GM12878 (cell line): ENCODE data around the gene ZNF626. TPM values are rescaled to one million over a fixed set of nuclear protein-coding genes. Genes with fewer than 3 reads are reported as not detected.

Source experiments
- ATAC-seq: fragments of 200-7000 bp; cut with Tn5 transposase; 3 replicates; pipeline ENCODE4 v1.9.1; 2020; ENCODE audit warnings: mild to moderate bottlenecking, moderate library complexity
- Bru-seq: library from RNA; stranded (reverse); fragments of 400-500 nt; gene quantifications from one replicate; lab custom pipeline; 2021; lab: Mats Ljungman, UMichigan
- BruChase-seq, 2 experiments: library from RNA; stranded (reverse); fragments of 400-500 nt; gene quantifications; one replicate each; lab custom pipeline; 2021; lab: Mats Ljungman, UMichigan
- BruUV-seq: library from RNA; stranded (reverse); fragments of 400-500 nt; replicated peaks from 2 replicates; lab custom pipeline; 2021; lab: Mats Ljungman, UMichigan
- CTCF ChIA-PET: fragments of 300-600 bp; sonication (Branson Sonifier 250); formaldehyde crosslinking; extraction: SDS; loops from one replicate; lab custom pipeline; 2021; ENCODE audit warnings: inconsistent platforms; lab: Yijun Ruan, JAX
- POLR2A ChIA-PET: fragments of 350-600 bp; formaldehyde crosslinking; extraction: SDS; loops from one replicate; lab custom pipeline; 2021; ENCODE audit warnings: inconsistent platforms; lab: Charles Lee
- RAD21 ChIA-PET: fragments of 300-600 bp; sonication (Branson Sonifier 250); formaldehyde crosslinking; loops from one replicate; lab custom pipeline; 2023; ENCODE audit warnings: antibody characterized with exemption; ENCODE audit not compliant: unreplicated experiment; lab: Charles Lee
- SMC1A ChIA-PET: fragments of 300-600 bp; sonication (Branson Sonifier 250); formaldehyde crosslinking; loops from one replicate; lab custom pipeline; 2023; ENCODE audit not compliant: unreplicated experiment, uncharacterized antibody; lab: Charles Lee
- DNase-seq: peaks from one replicate; pipeline ENCODE4 v3.0.0-alpha.2; 2011; ENCODE audit warnings: low read depth, low spot score
- FAIRE-seq: peaks from 3 replicates; lab custom pipeline; 2011; peaks lifted over from hg19 to GRCh38; lab: Jason Lieb, UNC
- H2AFZ ChIP-seq: 2 replicates; pipeline ENCODE4 v1.6.0; 2011; ENCODE audit warnings: low read depth, low read length, control low read depth; ENCODE audit not compliant: control insufficient read depth
- H3K27ac ChIP-seq: 2 replicates; pipeline ENCODE4 v1.5.1; 2011; ENCODE audit warnings: control low read depth; ENCODE audit not compliant: control insufficient read depth, insufficient read depth
- H3K27me3 ChIP-seq, 2 experiments: replicated peaks in 1 of 2; 2 replicates each; pipeline versions ENCODE4 v1.6.0 to v1.6.1; 2011; ENCODE audit warnings: low read length in 1 of 2; ENCODE audit not compliant: control insufficient read depth in 2 of 2, insufficient read depth in 2 of 2
- H3K36me3 ChIP-seq, 2 experiments: 2 replicates each; pipeline ENCODE4 v1.5.1; 2011; ENCODE audit warnings: low read length in 1 of 2; ENCODE audit not compliant: control insufficient read depth in 2 of 2, insufficient read depth in 2 of 2
- H3K4me1 ChIP-seq: 2 replicates; pipeline ENCODE4 v1.6.1; 2011; ENCODE audit warnings: mild to moderate bottlenecking, low read length, moderate library complexity, mixed read lengths; ENCODE audit not compliant: control insufficient read depth, insufficient read depth
- H3K4me2 ChIP-seq: 2 replicates; pipeline ENCODE4 v1.6.0; 2011; ENCODE audit warnings: control low read depth; ENCODE audit not compliant: control insufficient read depth, insufficient read depth
- H3K4me3 ChIP-seq: fragments of 200-600 bp; sonication (generic); 2 replicates; pipeline ENCODE4 v1.5.1; 2016
- H3K79me2 ChIP-seq: 2 replicates; pipeline ENCODE4 v1.6.0; 2011; ENCODE audit warnings: low read length; ENCODE audit not compliant: control insufficient read depth, insufficient read depth
- H3K9ac ChIP-seq: 2 replicates; pipeline ENCODE4 v1.8.0; 2011; ENCODE audit warnings: low read length, control low read depth, mixed read lengths; ENCODE audit not compliant: control insufficient read depth, insufficient read depth
- H3K9me3 ChIP-seq: replicated peaks from 3 replicates; pipeline ENCODE4 v1.5.1; 2011; ENCODE audit warnings: mild to moderate bottlenecking, low read length; ENCODE audit not compliant: control insufficient read depth, insufficient read depth
- H4K20me1 ChIP-seq: 2 replicates; pipeline ENCODE4 v1.6.0; 2011; ENCODE audit not compliant: control insufficient read depth, insufficient read depth
- ATF7 ChIP-seq: fragments of 450-650 bp; IDR thresholded peaks from 2 replicates; pipeline ENCODE4 v1.6.1; 2016; ENCODE audit warnings: low read depth, mild to moderate bottlenecking
- CBX3 ChIP-seq: fragments of 200-600 bp; sonication (generic); IDR thresholded peaks from 2 replicates; pipeline ENCODE4 v1.6.1; 2016; ENCODE audit warnings: low read depth, borderline replicate concordance
- CHD1 ChIP-seq: IDR thresholded peaks from 2 replicates; pipeline ENCODE4 v1.6.1; 2012; ENCODE audit warnings: low read depth, low read length, improper control_type of control experiment
- CREB1 ChIP-seq: IDR thresholded peaks from 2 replicates; pipeline ENCODE4 v1.6.1; 2012; ENCODE audit warnings: low read depth, mild to moderate bottlenecking, inconsistent platforms
- FOXM1 ChIP-seq: IDR thresholded peaks from 2 replicates; pipeline ENCODE4 v1.6.1; 2012; ENCODE audit warnings: low read depth, mild to moderate bottlenecking, inconsistent platforms, low read length, moderate library complexity
- JUNB ChIP-seq: IDR thresholded peaks from 2 replicates; pipeline ENCODE4 v1.6.1; 2016; ENCODE audit warnings: antibody characterized with exemption, mild to moderate bottlenecking
- KAT2A ChIP-seq: conservative IDR thresholded peaks from 2 replicates; pipeline ENCODE4 v1.6.1; 2011; ENCODE audit warnings: low read depth, low read length; ENCODE audit not compliant: control insufficient read depth
- MEF2B ChIP-seq: fragments of 450-650 bp; IDR thresholded peaks from 2 replicates; pipeline ENCODE4 v1.6.1; 2018; ENCODE audit warnings: mild to moderate bottlenecking, moderate library complexity; ENCODE audit not compliant: partially characterized antibody, poor library complexity, severe bottlenecking
- MTA2 ChIP-seq: fragments of 450-650 bp; IDR thresholded peaks from 2 replicates; pipeline ENCODE4 v1.6.1; 2016; ENCODE audit warnings: low read depth, mild to moderate bottlenecking, moderate library complexity
- NFYB ChIP-seq: IDR thresholded peaks from 2 replicates; pipeline ENCODE4 v1.6.1; 2011; ENCODE audit warnings: low read depth, mild to moderate bottlenecking, low read length, improper control_type of control experiment, moderate library complexity; ENCODE audit not compliant: insufficient read depth
- NRF1 ChIP-seq: conservative IDR thresholded peaks from 2 replicates; pipeline ENCODE4 v1.6.1; 2011; ENCODE audit warnings: mild to moderate bottlenecking, low read depth, low read length, improper control_type of control experiment
- PKNOX1 ChIP-seq: fragments of 450-650 bp; IDR thresholded peaks from 2 replicates; pipeline ENCODE4 v1.6.1; 2016; ENCODE audit warnings: mild to moderate bottlenecking
- POLR2AphosphoS5 ChIP-seq: IDR thresholded peaks from 2 replicates; pipeline ENCODE4 v1.6.1; 2011; ENCODE audit warnings: mild to moderate bottlenecking, low read length, inconsistent platforms
- RFX5 ChIP-seq: IDR thresholded peaks from 2 replicates; pipeline ENCODE4 v1.6.1; 2011; ENCODE audit warnings: low read depth, low read length, improper control_type of control experiment
- SMAD5 ChIP-seq: IDR thresholded peaks from 2 replicates; pipeline ENCODE4 v1.6.1; 2016; ENCODE audit warnings: antibody characterized with exemption, low read depth
- SMC3 ChIP-seq: IDR thresholded peaks from 2 replicates; pipeline ENCODE4 v1.6.1; 2011; ENCODE audit warnings: low read length, improper control_type of control experiment, borderline replicate concordance
- SP1 ChIP-seq: IDR thresholded peaks from one replicate; pipeline ENCODE4 v1.6.1; 2011; ENCODE audit warnings: low read depth, low read length
- SUPT20H ChIP-seq: IDR thresholded peaks from 2 replicates; pipeline ENCODE4 v1.6.1; 2011; ENCODE audit warnings: low read depth, mild to moderate bottlenecking, low read length, moderate library complexity, borderline replicate concordance; ENCODE audit not compliant: control insufficient read depth
- SUZ12 ChIP-seq: fragments of 200-600 bp; sonication (generic); IDR thresholded peaks from one replicate; pipeline ENCODE4 v1.6.1; 2018; ENCODE audit warnings: antibody characterized with exemption, mild to moderate bottlenecking; ENCODE audit not compliant: unreplicated experiment
- TAF1 ChIP-seq: IDR thresholded peaks from 2 replicates; pipeline ENCODE4 v1.6.1; 2011; ENCODE audit warnings: mild to moderate bottlenecking, low read depth, low read length, borderline replicate concordance
- YBX1 ChIP-seq: fragments of 450-650 bp; IDR thresholded peaks from 2 replicates; pipeline ENCODE4 v1.6.1; 2016; ENCODE audit warnings: antibody characterized with exemption
- ZNF217 ChIP-seq: fragments of 450-650 bp; IDR thresholded peaks from 2 replicates; pipeline ENCODE4 v1.6.1; 2017; ENCODE audit warnings: antibody characterized with exemption, mild to moderate bottlenecking
- ZZZ3 ChIP-seq: IDR thresholded peaks from 2 replicates; pipeline ENCODE4 v1.6.1; 2011; ENCODE audit warnings: low read depth; ENCODE audit not compliant: control insufficient read depth, insufficient read length
- WGBS: methylation state at CpG from one replicate; pipeline ENCODE4 v1.1.6; 2016; ENCODE audit warnings: low lambda C conversion rate; ENCODE audit not compliant: insufficient replicate concordance, insufficient coverage; ENCODE audit errors: missing lambda C conversion rate; 5-methylcytosine and 5-hydroxymethylcytosine counted together
- in situ Hi-C: fragments of 300-500 bp; cut with MboI; formaldehyde crosslinking; loops from 9 replicates; pipeline ENCODE4 v1.14.3; 2018; ENCODE audit warnings: mixed read lengths
- intact Hi-C: fragments of 100-400 bp; cut with micrococcal nuclease; formaldehyde crosslinking; loops from one replicate; pipeline ENCODE4 v1.14.2; 2022; ENCODE audit not compliant: unreplicated experiment
- long read RNA-seq, 2 experiments: library from polyadenylated mRNA; unstranded; transcript quantifications; one replicate each; pipeline ENCODE4 v2.0.0, GENCODE V29; 2019 to 2020
- polyA minus RNA-seq, 3 experiments: library from RNA; depleted of rRNA, polyadenylated mRNA; stranded (reverse); fragments of >200 nt; gene quantifications; 2 replicates each; pipeline ENCODE4 v1.2.3, GENCODE V29; 2011
- polyA plus RNA-seq, 11 experiments: library from polyadenylated mRNA; depleted of rRNA in 4 of 11; unstranded in 6 of 11; stranded (reverse) in 5 of 11; fragments of >200 nt; fragmentation: Nextera tagmentation in 4 of 11; fragmentation: Illumina TruSeq in 1 of 11; extraction: Ambion mirVana in 4 of 11; extraction: Trizol in 1 of 11; gene quantifications; 1 replicate in 1 of 11; 2 replicates in 10 of 11; pipeline versions ENCODE4 v1.2.1 to v1.2.3, GENCODE V29; 2011 to 2016; ENCODE audit warnings: inconsistent platforms in 2 of 11, missing spikeins in 2 of 11, low read depth in 1 of 11
- total RNA-seq, 4 experiments: library from RNA; depleted of rRNA in 3 of 4; stranded (reverse); fragments of >200 nt in 3 of 4; fragmentation: Illumina TruSeq in 1 of 4; extraction: Trizol in 1 of 4; gene quantifications; 2 replicates each; pipeline versions ENCODE4 v1.2.1 to v1.2.3, GENCODE V29; 2013 to 2021

Gene ZNF626
- total RNA-seq (2013; cell fraction: nucleolus; rRNA removed): 3.6 and 4.5 TPM in 2 replicates
- total RNA-seq (2014; rRNA removed) (1.7 and 2.0 TPM in 2 replicates), total RNA-seq (2014; rRNA removed; fragmentation: Illumina TruSeq; extraction: Trizol) (1.7 and 1.8 TPM in 2 replicates), total RNA-seq (2021) (2.2 TPM in 2 replicates), polyA plus RNA-seq (2011; rRNA removed) (1.4 and 3.7 TPM in 2 replicates), polyA plus RNA-seq (2014; fragmentation: Illumina TruSeq; extraction: Trizol) (1.1 and 1.4 TPM in 2 replicates), polyA plus RNA-seq (2014; fragmentation: Nextera tagmentation; extraction: Ambion mirVana) (1 to 10 TPM; 2.1 to 3.7 TPM), polyA plus RNA-seq (2014; rRNA removed) (0.80 and 1.2 TPM in 2 replicates), polyA plus RNA-seq (2016; fragmentation: Nextera tagmentation; extraction: Ambion mirVana) (1 to 10 TPM; 2.0 to 2.3 TPM), polyA minus RNA-seq (2011; rRNA and poly(A)+ RNA removed) (0.37 and 0.67 TPM in 2 replicates), Bru-seq, nascent RNA (percentile 21 among the genes with signal in this experiment), BruChase-seq, experiment 1, labeled RNA remaining after a 6-hour chase (percentile 27 among the genes with signal in this experiment), BruChase-seq, experiment 2, labeled RNA remaining after a 2-hour chase (percentile 31 among the genes with signal in this experiment)
- 1.2 TPM for polyA plus RNA-seq (2011; ENCODE audit: low read depth)
- polyA plus RNA-seq (2011; cell fraction: cytosol; rRNA removed): 0.38 and 0.40 TPM in 2 replicates
- polyA plus RNA-seq (2011; cell fraction: nucleus; rRNA removed): 0.22 and 0.33 TPM in 2 replicates
- 1.00 and 1.7 TPM in 2 replicates for polyA plus RNA-seq (2012)
- polyA minus RNA-seq (2011; cell fraction: cytosol; rRNA and poly(A)+ RNA removed): 0.27 and 0.31 TPM in 2 replicates
- polyA minus RNA-seq (2011; cell fraction: nucleus; rRNA and poly(A)+ RNA removed): 0.24 and 0.48 TPM in 2 replicates
- long read RNA-seq, experiment 1: 0 reads
- long read RNA-seq, experiment 2, partial matches to known transcripts: 0 of 3 reads
- long read RNA-seq, experiment 2, other reads (novel, unspliced or antisense): 0 of 3 reads

GRCh38 chr19:20661150-20661819 is at the start of gene ZNF626:
TSS of gene ZNF626 (minus strand) at chr19:20661571. CDS start at chr19:20661446, 125 bp downstream.
- CTCF ChIA-PET: no interaction called here
- in situ Hi-C loops (no loop called here), intact Hi-C loops (no loop called here)
- BruUV-seq: no TSS peak
- ATAC-seq (peak; percentile 31; the same call in 2 of the 3 replicates), FAIRE-seq (no peak), DNase-seq (no peak)
- SMC1A ChIA-PET: no interaction called here
- Histone ChIP-seq H3K79me2 (no peaks in the 10 kb centered on the region), H3K4me1 (no peaks in the 10 kb centered on the region), H3K4me3 (no peak within 1 kb of the TSS), H4K20me1 (no peaks in the 10 kb centered on the region), H3K27ac (no peak within 1 kb of the TSS), H3K4me2 (no peak within 1 kb of the TSS), H3K9ac (peak within 1 kb of the TSS; percentile 35; the same call in 1 of the 2 replicates), H3K36me3 (no peaks in the 10 kb centered on the region), H2AFZ (peak within 1 kb of the TSS; percentile 23; the same call in 1 of the 2 replicates), H3K9me3 (peaks cover 3% of the 10 kb centered on the region; the same call in 1 of the 3 replicates), H3K27me3 (no peaks in the 10 kb centered on the region)
- WGBS: 11% methylated on average over 25 of the region's 25 CpGs
- RAD21 ChIA-PET: no interaction called here
- POLR2A ChIA-PET: no interaction called here
- TF ChIP-seq CHD1 (no peak), CBX3 (no peak), NFYB (peak; percentile 78), YBX1 (no peak), ZZZ3 (no peak), SMAD5 (no peak), POLR2AphosphoS5 (0 out of 2 replicates have a peak, but pooled peaks have one; percentile 35), JUNB (no peak), ZNF217 (no peak), MTA2 (no peak), CREB1 (no peak), PKNOX1 (peak; percentile 95), SMC3 (no peak), NRF1 (no peak), KAT2A (no peak), SUPT20H (no peak), RFX5 (no peak), TAF1 (peak; percentile 51; the same call in 1 of the 2 replicates), ATF7 (no peak), SP1 (peak; percentile 77), FOXM1 (no peak), MEF2B (no peak), SUZ12 (no peak)
